Measurements from ENCODE around the gene DAPK2.

The DAPK2 gene

DNA sequence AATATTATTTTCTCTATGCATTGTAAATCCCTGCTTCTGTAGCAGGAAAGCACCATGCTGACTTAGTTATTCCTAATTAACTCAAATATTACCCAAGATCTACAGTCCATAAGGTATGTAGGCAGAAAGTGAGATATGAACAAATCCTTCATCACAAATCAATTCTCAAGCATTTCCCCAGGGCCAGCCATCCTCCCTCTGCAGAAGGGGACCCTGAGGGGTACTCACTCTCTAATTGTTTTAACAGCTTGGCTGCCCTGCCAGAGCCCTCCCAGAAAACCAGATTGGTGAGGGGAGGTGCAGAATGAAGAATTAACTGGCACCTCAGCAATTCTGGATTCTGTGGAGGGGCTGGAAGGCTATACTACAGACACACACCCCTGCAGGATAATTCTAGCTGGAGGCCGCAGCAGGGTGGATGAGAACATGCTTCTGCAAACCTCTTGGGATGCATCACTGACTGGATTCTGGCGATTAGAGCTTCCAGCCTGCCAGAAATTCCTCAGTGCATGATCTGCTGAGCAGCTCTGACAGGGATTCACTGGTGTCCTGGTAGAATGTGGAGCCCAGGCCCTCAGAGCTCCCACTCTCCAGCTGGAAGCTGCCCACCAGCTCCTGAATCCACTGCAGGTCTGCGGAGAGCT, 123.9 kb downstream of the DAPK2 start:
- Mint-ChIP-seq H3K27ac (no peak overlapping the region), H3K9me3 (no peaks in the 10 kb centered on the region), H3K4me1 (ENCODE audit: low read depth) (peaks cover 14% of the 10 kb centered on the region), H3K36me3 (ENCODE audit: low read depth) (no peaks in the 10 kb centered on the region), H3K4me3 (no peak overlapping the region), H3K27me3 (no peaks in the 10 kb centered on the region)

DNA sequence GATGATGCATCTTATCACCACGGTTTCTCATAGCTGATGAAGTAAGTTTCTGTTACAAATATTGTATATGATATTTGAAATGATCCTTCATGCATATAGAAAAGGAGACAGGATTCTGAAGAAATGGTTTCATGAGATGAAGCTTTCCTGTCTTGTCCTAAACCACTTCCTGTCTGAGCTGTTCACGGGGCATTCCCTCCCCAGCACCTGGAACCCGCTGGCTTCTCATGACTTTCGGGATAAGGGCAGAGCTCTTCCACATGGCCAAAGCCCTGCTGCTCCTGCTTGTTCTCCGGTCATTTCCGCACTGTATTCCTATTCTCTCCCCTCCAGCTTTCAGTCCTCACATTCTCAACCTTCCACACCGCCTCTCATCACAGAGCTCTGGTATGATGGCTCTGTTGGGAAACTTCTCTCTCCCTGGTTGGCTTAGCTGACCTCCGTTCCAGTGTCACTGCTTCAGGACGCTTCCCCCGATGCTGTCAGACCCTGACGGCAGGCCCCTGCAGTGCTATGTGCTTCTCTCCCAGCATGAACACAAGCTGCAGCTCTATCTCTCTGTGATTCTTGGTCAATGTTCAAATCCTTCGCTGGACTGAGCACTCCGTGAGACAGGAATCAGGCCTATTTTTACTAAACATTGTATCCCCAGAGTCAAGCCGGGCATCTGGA, 125.6 kb downstream of the DAPK2 start:
- H3K9me3 Mint-ChIP-seq, result no peaks in the 10 kb centered on the region
- H3K4me1 Mint-ChIP-seq (ENCODE audit: low read depth), result peaks cover 14% of the 10 kb centered on the region
- H3K27me3 Mint-ChIP-seq, result no peaks in the 10 kb centered on the region
- no peak overlapping the region for H3K27ac Mint-ChIP-seq
- no peak overlapping the region for H3K4me3 Mint-ChIP-seq
- no peaks in the 10 kb centered on the region for H3K36me3 Mint-ChIP-seq (ENCODE audit: low read depth)

DNA sequence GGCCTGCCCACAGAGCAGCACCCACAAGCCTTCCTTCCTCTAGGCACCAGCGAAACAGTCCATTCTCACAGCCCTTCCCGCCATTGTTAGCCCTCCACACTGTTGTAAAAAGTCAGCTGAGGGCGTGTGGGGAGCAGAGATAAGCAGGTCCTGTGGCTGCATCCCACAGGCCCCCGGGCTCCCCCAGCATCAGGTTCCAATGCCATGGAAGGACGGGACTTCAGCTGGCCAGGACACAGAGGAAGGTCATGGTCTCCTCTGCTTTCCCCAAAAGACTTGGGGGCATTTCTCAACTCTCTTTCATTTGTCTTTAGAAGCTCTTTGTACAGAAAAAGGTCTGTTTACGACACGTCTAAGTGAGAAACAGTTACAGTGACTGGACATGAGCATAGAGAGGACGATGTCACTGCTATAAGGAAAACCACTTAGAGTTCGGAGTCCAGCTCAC, 127.4 kb downstream of the DAPK2 start:
- Mint-ChIP-seq H3K27me3 (no peaks in the 10 kb centered on the region), H3K4me3 (no peak overlapping the region), H3K27ac (no peak overlapping the region), H3K4me1 (ENCODE audit: low read depth) (peaks cover 14% of the 10 kb centered on the region), H3K36me3 (ENCODE audit: low read depth) (no peaks in the 10 kb centered on the region), H3K9me3 (no peaks in the 10 kb centered on the region)

DNA sequence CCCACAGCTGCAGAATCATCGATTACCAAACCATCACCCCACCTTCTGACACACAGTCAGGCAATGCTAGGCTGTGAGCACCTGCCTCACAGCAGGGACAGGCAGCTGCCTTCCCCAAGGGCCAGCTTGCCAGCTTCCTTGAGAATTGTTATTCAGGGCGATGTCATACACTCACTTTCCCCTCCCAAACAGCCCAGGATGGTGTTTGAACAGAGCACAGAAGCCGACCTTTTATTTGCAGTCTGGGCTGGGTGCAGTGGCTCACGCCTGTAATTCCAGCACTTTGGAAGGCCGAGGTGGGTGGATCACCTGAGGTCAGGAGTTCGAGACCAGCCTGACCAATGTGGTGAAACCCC, 128.0 kb downstream of the DAPK2 start:
- Mint-ChIP-seq H3K27ac (no peak overlapping the region), H3K9me3 (no peaks in the 10 kb centered on the region), H3K4me3 (no peak overlapping the region), H3K36me3 (ENCODE audit: low read depth) (no peaks in the 10 kb centered on the region), H3K4me1 (ENCODE audit: low read depth) (peaks cover 14% of the 10 kb centered on the region), H3K27me3 (no peaks in the 10 kb centered on the region)

DNA sequence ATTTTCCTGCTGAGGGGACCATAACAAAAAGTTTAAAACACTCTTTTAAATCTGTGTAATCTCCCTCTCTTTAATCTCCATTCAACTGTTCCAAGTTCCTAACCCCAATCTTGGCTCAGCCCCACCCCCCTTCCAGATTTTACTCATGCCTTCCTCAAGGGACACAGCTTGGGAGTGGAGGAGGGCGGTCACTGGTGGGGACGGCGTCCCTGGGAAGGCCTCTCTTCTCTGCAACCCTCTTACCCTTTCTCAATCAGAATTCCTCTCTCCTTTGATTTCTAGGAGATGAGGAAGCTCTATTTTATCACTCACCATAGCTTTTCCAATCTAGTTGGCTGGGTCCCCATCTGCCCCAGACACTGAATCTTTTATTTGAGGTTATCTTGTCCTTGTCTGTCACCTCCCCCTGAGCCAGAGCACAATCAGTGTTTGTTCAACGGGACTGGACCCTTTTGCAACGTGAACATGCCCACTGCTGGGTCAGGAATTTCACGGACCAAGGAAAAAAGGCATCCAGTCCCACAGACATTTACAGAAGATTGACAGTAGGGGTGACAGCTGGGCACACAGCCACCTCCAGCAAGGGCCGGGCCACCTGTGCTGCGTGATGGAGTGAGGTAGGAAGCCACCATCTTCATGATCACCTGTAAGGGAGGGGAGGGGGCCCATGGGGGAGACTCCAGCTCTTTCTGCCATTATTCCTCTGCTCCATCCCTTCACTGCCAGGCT, 128.5 kb downstream of the DAPK2 start:
- H3K4me1 Mint-ChIP-seq (ENCODE audit: low read depth), result peaks cover 14% of the 10 kb centered on the region
- H3K27me3 Mint-ChIP-seq, result no peaks in the 10 kb centered on the region
- H3K27ac Mint-ChIP-seq, result no peak overlapping the region
- H3K4me3 Mint-ChIP-seq, result no peak overlapping the region
- no peaks in the 10 kb centered on the region for H3K36me3 Mint-ChIP-seq (ENCODE audit: low read depth)
- H3K9me3 Mint-ChIP-seq, result no peaks in the 10 kb centered on the region

DNA sequence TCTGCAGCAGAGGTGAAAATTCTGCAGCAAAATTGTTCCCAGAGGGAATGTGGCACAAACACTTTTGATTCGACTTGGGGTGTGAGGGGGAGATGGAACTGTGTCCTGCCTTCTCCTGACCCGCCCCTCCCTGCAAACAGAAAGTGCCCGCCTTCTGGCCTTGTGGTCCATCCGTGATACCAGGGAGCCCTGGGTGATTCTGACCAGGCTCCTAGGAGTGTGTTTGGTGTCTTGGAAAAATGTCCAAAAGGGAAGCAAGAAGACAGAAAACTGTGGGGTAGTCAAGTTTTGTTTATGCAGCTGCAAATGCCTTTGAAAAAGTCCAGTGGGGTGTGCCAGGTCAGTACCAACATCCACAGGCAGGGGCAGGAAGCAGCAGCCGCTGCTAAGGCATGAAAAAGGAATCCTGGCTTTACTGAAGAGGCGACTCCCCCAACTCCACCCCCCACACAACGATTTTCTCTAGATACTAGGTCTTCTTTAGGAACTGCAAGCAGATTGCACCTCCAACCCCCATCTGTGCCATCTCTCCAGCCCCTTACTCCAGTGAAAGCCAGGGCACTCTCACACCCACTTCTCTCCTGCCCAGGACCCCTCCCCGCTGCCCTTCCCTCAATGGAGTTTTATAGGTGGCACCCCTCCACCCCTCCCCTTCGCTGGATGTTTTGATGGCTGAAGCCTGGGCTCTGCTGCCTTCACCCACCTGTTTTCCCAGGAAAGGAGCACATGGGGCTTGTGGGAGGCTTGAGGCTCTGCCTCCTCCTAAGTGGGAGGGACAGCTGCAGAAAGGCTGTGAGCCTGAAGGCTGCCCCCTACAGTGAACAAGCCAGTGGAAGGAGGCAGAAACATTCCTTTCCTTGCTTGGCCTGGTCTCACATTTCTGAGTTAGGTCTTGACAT, 130.2 kb downstream of the DAPK2 start:
- Mint-ChIP-seq H3K27me3 (no peaks in the 10 kb centered on the region), H3K9me3 (no peaks in the 10 kb centered on the region), H3K4me3 (no peak overlapping the region), H3K4me1 (ENCODE audit: low read depth) (peaks cover 14% of the 10 kb centered on the region), H3K36me3 (ENCODE audit: low read depth) (no peaks in the 10 kb centered on the region), H3K27ac (no peak overlapping the region)

DNA sequence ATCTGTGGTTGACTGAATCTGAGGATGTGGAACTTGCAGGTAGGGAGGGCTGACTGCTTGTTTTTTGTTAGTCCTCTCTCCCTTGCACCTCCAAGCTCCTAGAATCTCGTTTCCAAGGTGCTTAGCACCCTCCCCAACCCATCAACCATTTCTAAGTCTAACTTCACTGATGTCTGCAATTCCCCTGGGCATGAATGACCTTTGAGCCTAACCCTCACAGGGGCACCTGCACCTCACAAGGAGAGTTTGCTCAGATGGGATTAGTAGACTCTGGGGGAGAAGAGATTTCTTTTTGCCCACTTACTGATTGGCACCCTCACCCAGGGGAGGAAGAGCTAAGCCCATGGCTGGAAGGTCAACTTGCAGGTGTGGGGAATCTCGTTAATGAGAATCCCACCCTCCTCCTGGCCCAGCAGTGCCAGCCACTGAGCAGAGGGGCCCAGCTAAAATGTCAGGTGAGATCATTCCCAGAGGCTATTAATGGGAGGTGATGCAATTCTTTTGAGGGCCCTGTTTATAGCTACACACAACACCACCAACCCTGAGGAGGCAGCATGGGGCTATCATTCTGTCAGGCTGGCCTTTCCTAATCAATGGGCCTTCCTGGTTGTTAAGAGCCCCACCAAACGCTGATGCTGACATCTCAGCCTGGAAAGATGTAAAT, 130.9 kb downstream of the DAPK2 start:
- H3K4me1 Mint-ChIP-seq (ENCODE audit: low read depth), result peaks cover 7% of the 10 kb centered on the region
- H3K4me3 Mint-ChIP-seq, result no peak overlapping the region
- H3K27me3 Mint-ChIP-seq, result no peaks in the 10 kb centered on the region

DNA sequence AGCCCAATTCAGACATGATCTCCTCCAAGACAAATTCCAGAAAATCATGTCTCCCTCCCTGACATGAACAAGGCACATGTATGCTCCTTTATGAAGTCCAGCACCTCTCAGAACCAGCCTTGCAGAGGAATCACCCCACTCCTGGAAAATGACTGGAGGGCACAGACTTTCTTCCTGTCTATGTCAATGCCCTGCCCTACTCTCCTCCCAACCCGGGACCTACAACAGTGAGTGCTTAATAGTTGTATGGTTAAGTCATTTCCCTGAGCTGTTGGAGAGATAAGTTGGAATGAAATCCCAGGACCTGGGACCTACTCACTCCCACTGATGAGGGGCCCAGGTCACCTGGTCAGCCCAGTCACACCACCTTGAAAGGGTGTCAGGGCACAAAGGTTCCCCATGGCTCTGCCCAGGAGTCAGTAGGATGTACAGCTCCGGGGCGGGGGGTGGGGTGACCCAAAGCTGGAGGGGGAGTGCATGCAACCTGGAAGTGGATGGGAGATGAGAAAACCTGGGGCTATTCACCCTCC, 132.4 kb downstream of the DAPK2 start:
- H3K27me3 Mint-ChIP-seq, result no peaks in the 10 kb centered on the region
- no peaks in the 10 kb centered on the region for H3K9me3 Mint-ChIP-seq
- H3K36me3 Mint-ChIP-seq (ENCODE audit: low read depth), result no peaks in the 10 kb centered on the region
- H3K4me1 Mint-ChIP-seq (ENCODE audit: low read depth), result no peaks in the 10 kb centered on the region
- no peak overlapping the region for H3K4me3 Mint-ChIP-seq
- H3K27ac Mint-ChIP-seq, result no peak overlapping the region

More for the DNA sequence above, 130.9 kb downstream of the DAPK2 start:
- no peaks in the 10 kb centered on the region for H3K36me3 Mint-ChIP-seq (ENCODE audit: low read depth)
- no peak overlapping the region for H3K27ac Mint-ChIP-seq
- no peaks in the 10 kb centered on the region for H3K9me3 Mint-ChIP-seq

DNA sequence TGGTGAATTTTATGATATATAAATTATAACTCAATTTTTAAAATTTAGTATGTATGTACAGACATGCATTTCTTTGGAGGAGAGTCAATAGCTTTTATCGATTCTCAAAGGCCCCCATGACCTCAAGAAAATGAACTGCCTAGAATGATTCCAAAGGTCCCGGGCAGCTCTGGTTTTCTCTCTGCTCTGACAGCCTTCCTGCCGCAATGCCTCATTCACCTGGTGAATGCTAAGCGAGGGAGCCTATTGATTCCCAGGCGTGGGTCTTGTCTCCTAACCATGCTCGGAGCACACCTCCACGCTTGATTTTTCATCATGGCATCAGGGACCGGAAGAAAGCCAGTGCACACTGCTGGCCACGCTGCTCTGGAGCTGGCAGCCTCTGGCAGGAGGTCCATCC, 132.9 kb downstream of the DAPK2 start:
- no peaks in the 10 kb centered on the region for H3K9me3 Mint-ChIP-seq
- no peaks in the 10 kb centered on the region for H3K36me3 Mint-ChIP-seq (ENCODE audit: low read depth)
- no peak overlapping the region for H3K4me3 Mint-ChIP-seq
- H3K4me1 Mint-ChIP-seq (ENCODE audit: low read depth), result no peaks in the 10 kb centered on the region
- no peak overlapping the region for H3K27ac Mint-ChIP-seq
- no peaks in the 10 kb centered on the region for H3K27me3 Mint-ChIP-seq

DNA sequence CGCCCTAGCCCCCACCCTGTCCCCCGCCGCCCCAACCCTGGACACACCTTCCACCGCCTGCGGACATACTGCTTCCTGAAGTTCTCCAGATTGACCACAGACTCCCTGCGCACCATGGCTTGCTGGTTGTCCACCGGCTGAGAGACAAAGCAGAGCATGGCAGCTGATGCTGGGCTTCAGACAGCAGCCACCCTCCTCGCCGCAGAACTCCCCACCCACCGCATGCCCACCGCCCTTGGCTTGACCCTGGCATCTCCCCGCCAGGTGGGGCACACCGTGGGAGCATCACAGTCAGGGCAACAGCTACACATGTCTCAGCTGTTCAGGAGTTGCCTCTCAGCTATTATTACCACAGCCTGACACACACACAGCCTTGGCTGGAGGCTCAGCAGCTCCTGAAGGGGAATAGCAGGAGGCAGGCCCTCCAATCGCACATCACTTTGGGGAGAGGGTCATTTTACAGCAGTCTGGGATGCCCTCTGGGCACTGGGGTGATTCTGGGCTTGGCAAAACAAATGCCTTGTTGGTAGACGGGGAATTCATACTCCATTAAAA, 134.1 kb downstream of the DAPK2 start:
- H3K4me1 Mint-ChIP-seq (ENCODE audit: low read depth), result peaks cover under 1% of the 10 kb centered on the region
- H3K4me3 Mint-ChIP-seq, result no peak overlapping the region
- H3K9me3 Mint-ChIP-seq, result no peaks in the 10 kb centered on the region
- H3K27me3 Mint-ChIP-seq, result no peaks in the 10 kb centered on the region
- H3K36me3 Mint-ChIP-seq (ENCODE audit: low read depth), result no peaks in the 10 kb centered on the region
- no peak overlapping the region for H3K27ac Mint-ChIP-seq

DNA sequence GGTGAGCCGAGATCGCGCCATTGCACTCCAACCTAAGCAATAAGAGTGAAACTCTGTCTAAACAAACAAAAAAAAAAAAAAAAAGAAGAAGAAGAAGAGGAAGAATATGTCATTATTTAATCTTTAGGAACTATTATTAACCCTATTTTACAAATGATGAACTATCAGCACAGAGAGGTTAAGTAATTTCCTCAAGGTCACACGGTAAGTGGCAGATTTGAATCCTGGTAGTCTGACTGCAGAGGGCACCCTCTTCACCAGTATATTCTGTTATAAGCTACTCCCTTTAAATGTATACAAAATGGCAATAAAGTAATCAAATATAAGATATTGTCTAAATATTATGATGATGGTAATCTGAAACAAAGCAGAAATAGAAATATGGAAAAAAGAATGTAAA, 135.1 kb downstream of the DAPK2 start:
- Mint-ChIP-seq H3K36me3 (ENCODE audit: low read depth) (no peaks in the 10 kb centered on the region), H3K4me1 (ENCODE audit: low read depth) (peaks cover 11% of the 10 kb centered on the region), H3K4me3 (no peak overlapping the region), H3K27ac (no peak overlapping the region), H3K27me3 (no peaks in the 10 kb centered on the region), H3K9me3 (no peaks in the 10 kb centered on the region)

DNA sequence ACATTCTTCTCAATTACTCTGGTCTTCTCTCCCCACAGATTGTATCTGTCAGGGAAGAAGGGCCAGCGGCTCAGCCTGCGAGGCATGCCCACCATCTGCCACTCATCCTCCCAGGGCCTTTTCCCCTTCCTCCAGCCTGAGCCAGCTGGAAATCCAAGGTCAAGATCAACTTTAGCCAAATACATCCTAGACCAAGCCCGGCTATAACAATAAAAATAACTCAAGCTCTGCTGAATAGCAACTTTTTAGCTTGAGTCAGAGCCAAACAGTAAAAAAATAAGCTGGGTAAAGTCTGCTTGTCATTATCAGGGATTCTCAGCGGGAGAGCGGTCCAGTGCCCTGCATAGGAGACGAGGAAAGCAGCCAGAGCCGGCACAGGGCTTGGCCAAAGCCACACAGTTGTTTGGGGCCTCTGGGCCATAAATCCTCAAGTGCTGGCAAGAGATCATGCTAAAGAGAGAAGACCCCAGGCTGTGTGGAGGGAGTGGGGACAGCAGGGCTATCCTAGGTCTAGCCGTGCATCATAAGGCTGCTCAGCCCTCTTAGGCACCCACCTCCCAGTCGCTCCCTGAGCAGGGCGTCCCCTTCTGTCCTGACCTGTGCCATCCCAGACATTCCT, 136.4 kb downstream of the DAPK2 start:
- no peak overlapping the region for H3K27ac Mint-ChIP-seq
- H3K4me1 Mint-ChIP-seq (ENCODE audit: low read depth), result peaks cover 18% of the 10 kb centered on the region
- no peaks in the 10 kb centered on the region for H3K9me3 Mint-ChIP-seq
- H3K27me3 Mint-ChIP-seq, result no peaks in the 10 kb centered on the region
- H3K36me3 Mint-ChIP-seq (ENCODE audit: low read depth), result no peaks in the 10 kb centered on the region
- no peak overlapping the region for H3K4me3 Mint-ChIP-seq

DNA sequence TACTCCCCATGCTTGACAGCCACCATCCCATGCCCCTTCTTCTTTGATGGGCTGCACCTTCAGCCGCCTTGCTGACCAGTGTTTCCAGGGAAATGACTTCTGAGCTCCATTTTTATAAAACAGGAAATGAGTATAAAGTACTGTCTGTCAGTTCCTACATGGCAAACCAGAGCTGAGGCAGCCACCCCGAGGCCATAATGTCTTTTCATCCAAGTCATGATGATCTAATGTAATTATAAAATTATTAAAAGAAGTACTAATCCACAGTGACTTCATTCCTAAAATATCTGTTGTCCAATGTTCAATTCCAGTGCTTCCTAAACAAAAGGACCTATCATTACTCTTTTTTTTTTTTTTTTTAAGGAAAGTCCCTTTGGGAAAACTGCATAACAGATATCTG, 137.3 kb downstream of the DAPK2 start:
- Mint-ChIP-seq H3K27ac (no peak overlapping the region), H3K27me3 (no peaks in the 10 kb centered on the region), H3K9me3 (no peaks in the 10 kb centered on the region), H3K4me3 (no peak overlapping the region), H3K36me3 (ENCODE audit: low read depth) (no peaks in the 10 kb centered on the region), H3K4me1 (ENCODE audit: low read depth) (peaks cover 23% of the 10 kb centered on the region)

DNA sequence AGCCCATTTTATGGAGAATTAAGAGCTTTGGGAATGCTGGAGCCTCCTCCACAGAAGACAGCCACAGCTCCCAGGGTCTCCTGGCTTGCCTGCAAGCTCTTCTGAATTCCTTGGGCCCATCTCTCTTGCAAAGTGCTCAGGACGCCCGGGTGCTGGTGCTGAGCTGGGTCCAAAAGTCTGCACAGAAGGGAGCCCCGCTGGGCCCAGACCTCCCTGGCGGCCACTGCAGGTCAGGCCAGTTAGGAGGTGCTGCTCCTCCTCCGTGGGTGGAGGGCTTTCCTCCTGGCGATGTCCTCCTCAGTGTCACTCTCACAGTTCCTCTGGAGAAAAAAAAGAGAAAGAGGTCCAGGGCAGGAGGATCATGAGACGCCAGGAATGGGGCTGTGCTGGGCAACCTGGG, 138.0 kb downstream of the DAPK2 start:
- no peaks in the 10 kb centered on the region for H3K36me3 Mint-ChIP-seq (ENCODE audit: low read depth)
- no peak overlapping the region for H3K27ac Mint-ChIP-seq
- H3K4me1 Mint-ChIP-seq (ENCODE audit: low read depth), result peaks cover 23% of the 10 kb centered on the region
- H3K4me3 Mint-ChIP-seq, result no peak overlapping the region
- H3K27me3 Mint-ChIP-seq, result no peaks in the 10 kb centered on the region
- no peaks in the 10 kb centered on the region for H3K9me3 Mint-ChIP-seq

All from stimulated activated naive CD8-positive, alpha-beta T cell treated with anti-CD3 and anti-CD28 coated beads, Interleukin-15, Interleukin-2, amounts not matched to agents 100 ng/mL and 50 ng/mL, for 24 hours (primary cell).